Sigmoid colon (tissue), 7 donors: ENCODE results near the gene KLK5. TPM values are rescaled to one million over a fixed set of nuclear protein-coding genes. Genes with fewer than 3 reads are reported as not detected.

ENCODE experiments used
- DNase-seq: peaks from one replicate; pipeline ENCODE4 v3.0.0-alpha.2; 2019
- H3K27ac ChIP-seq, 4 donors: fragments of 200-600 bp; sonication (generic); one replicate each; pipeline ENCODE4 v1.5.1; 2016 to 2019; ENCODE audit warnings: mild to moderate bottlenecking in 1 of 4
- H3K27me3 ChIP-seq, 3 donors: fragments of 200-600 bp; sonication (generic); one replicate each; pipeline ENCODE4 v1.5.1; 2019; ENCODE audit warnings: mild to moderate bottlenecking in 1 of 3
- H3K36me3 ChIP-seq, 4 donors: fragments of 200-600 bp; sonication (generic); one replicate each; pipeline ENCODE4 v1.5.1; 2016 to 2019
- H3K4me1 ChIP-seq, 4 donors: fragments of 200-600 bp; sonication (generic); one replicate each; pipeline ENCODE4 v1.5.1; 2017 to 2019
- H3K4me3 ChIP-seq, 4 donors: fragments of 200-600 bp; sonication (generic); one replicate each; pipeline ENCODE4 v1.5.1; 2017 to 2019; ENCODE audit warnings: mild to moderate bottlenecking in 2 of 4, moderate library complexity in 1 of 4
- H3K9me3 ChIP-seq, 4 donors: fragments of 200-600 bp in 3 of 4; sonication (generic) in 3 of 4; one replicate each; pipeline versions ENCODE4 v1.5.1 to v1.6.1; 2013 to 2019
- CTCF ChIP-seq, 4 experiments: fragments of 450-650 bp in 3 of 4; fragments of 200-600 bp in 1 of 4; IDR thresholded peaks; one replicate each; pipeline ENCODE4 v1.5.1; 2016 to 2019; ENCODE audit warnings: antibody characterized with exemption in 4 of 4, mild to moderate bottlenecking in 3 of 4, moderate library complexity in 2 of 4
- EP300 ChIP-seq, 4 donors: sonication (generic); formaldehyde crosslinking; IDR thresholded peaks; one replicate each; pipeline ENCODE4 v1.6.1; 2017; ENCODE audit warnings: antibody characterized with exemption in 4 of 4
- POLR2A ChIP-seq, 2 donors: fragments of 450-650 bp; IDR thresholded peaks; one replicate each; pipeline ENCODE4 v1.6.1; 2016; ENCODE audit warnings: antibody characterized with exemption in 2 of 2, mild to moderate bottlenecking in 2 of 2, moderate library complexity in 2 of 2
- POLR2AphosphoS5 ChIP-seq, 4 donors: sonication (generic); formaldehyde crosslinking; IDR thresholded peaks; one replicate each; pipeline ENCODE4 v1.6.1; 2017; ENCODE audit warnings: antibody characterized with exemption in 4 of 4
- WGBS, 2 donors: extraction: QIAGEN DNeasy Blood & Tissue Kit; methylation state at CpG; one replicate each; pipeline ENCODE4 v1.1.7; 2013; 5-methylcytosine and 5-hydroxymethylcytosine counted together
- intact Hi-C: fragments of 100-400 bp; cut with DNase I; formaldehyde crosslinking; loops from one replicate; pipeline ENCODE4 v1.15.1; 2023
- polyA plus RNA-seq, 3 donors: library from polyadenylated mRNA; stranded (reverse); fragments of 200-250 nt; gene quantifications; one replicate each; pipeline ENCODE4 v1.2.3, GENCODE V29; 2013
- total RNA-seq, 4 donors: library from RNA; depleted of rRNA; stranded (reverse); fragments of >200 nt; gene quantifications; one replicate each; pipeline ENCODE4 v1.1.0, GENCODE V29; 2016
- donor health status: healthy with polysubstance abuse.
- donor health status: Bipolar disorder and iron deficiency.
- donor health status: healthy.

Gene KLK5
- total and polyA plus RNA-seq, 7 donors: not detected

GRCh38 chr19:50939596-50939995 is 13.2 kb downstream of the KLK5 start:
- peaks cover 0 to 8% (median 0%) of the 10 kb centered on the region in 4 donors for H3K9me3 ChIP-seq
- no peaks in the 10 kb centered on the region for H3K4me1 ChIP-seq
- intact Hi-C loops: no loop called here
- no peaks in the 10 kb centered on the region for H3K36me3 ChIP-seq
- DNase-seq: no peak
- H3K4me3 ChIP-seq: no peak overlapping the region
- TF ChIP-seq CTCF (IDR thresholded peaks at IDR 0.05): no peak
- no peak for TF ChIP-seq POLR2A (IDR thresholded peaks at IDR 0.05)
- no peak for TF ChIP-seq EP300 (IDR thresholded peaks at IDR 0.05)
- no peak for TF ChIP-seq POLR2AphosphoS5 (IDR thresholded peaks at IDR 0.05)
- peaks cover 0 to 21% (median 3%) of the 10 kb centered on the region in 3 donors for H3K27me3 ChIP-seq
- 80 to 84% methylated on average over 2 of the region's 2 CpGs for WGBS, 2 donors
- H3K27ac ChIP-seq: no peak overlapping the region

- WGBS, 2 donors: 58 to 74% methylated on average over 8 of the region's 8 CpGs
- Histone ChIP-seq H3K4me3 (no peak overlapping the region), H3K27ac (no peak overlapping the region), H3K9me3 (no peaks in the 10 kb centered on the region), H3K27me3 (peaks cover 0 to 50% (median 15%) of the 10 kb centered on the region in 3 donors), H3K4me1 (no peaks in the 10 kb centered on the region), H3K36me3 (no peaks in the 10 kb centered on the region)
- no peak for TF ChIP-seq POLR2AphosphoS5 (IDR thresholded peaks at IDR 0.05)
- no peak for TF ChIP-seq EP300 (IDR thresholded peaks at IDR 0.05)
- TF ChIP-seq CTCF (IDR thresholded peaks at IDR 0.05): no peak
- no peak for TF ChIP-seq POLR2A (IDR thresholded peaks at IDR 0.05)
- DNase-seq: no peak
- intact Hi-C loops: no loop called here
These were observed 19.2 kb downstream of the KLK5 start for GRCh38 chr19:50933640-50934039.

- intact Hi-C loops: no loop called here
- WGBS, 2 donors: 48 to 62% methylated on average over 4 of the region's 4 CpGs
These were observed 20.2 kb downstream of the KLK5 start for GRCh38 chr19:50932690-50933083.

GRCh38 chr19:50932018-50932689 is 20.7 kb downstream of the KLK5 start:
- no peak for TF ChIP-seq POLR2AphosphoS5 (IDR thresholded peaks at IDR 0.05)
- no peak for TF ChIP-seq CTCF (IDR thresholded peaks at IDR 0.05)
- no peak for TF ChIP-seq POLR2A (IDR thresholded peaks at IDR 0.05)
- no peak for TF ChIP-seq EP300 (IDR thresholded peaks at IDR 0.05)
- no peaks in the 10 kb centered on the region for H3K9me3 ChIP-seq
- intact Hi-C loops: no loop called here
- H3K27ac ChIP-seq: no peak overlapping the region
- no peaks in the 10 kb centered on the region for H3K36me3 ChIP-seq
- peaks cover 0 to 60% (median 23%) of the 10 kb centered on the region in 3 donors for H3K27me3 ChIP-seq
- H3K4me1 ChIP-seq: no peaks in the 10 kb centered on the region
- WGBS, 2 donors: 23 to 76% methylated on average over 11 of the region's 11 CpGs
- no peak for DNase-seq
- no peak overlapping the region for H3K4me3 ChIP-seq

More at GRCh38 chr19:50932690-50933083, 20.2 kb downstream of the KLK5 start:
- no peak for TF ChIP-seq EP300 (IDR thresholded peaks at IDR 0.05)
- no peak for TF ChIP-seq POLR2A (IDR thresholded peaks at IDR 0.05)
- TF ChIP-seq POLR2AphosphoS5 (IDR thresholded peaks at IDR 0.05): no peak
- TF ChIP-seq CTCF (IDR thresholded peaks at IDR 0.05): no peak
- H3K27me3 ChIP-seq: peaks cover 0 to 57% (median 20%) of the 10 kb centered on the region in 3 donors
- H3K9me3 ChIP-seq: no peaks in the 10 kb centered on the region
- H3K27ac ChIP-seq: no peak overlapping the region
- H3K36me3 ChIP-seq: no peaks in the 10 kb centered on the region
- no peak for DNase-seq
- H3K4me3 ChIP-seq: no peak overlapping the region
- H3K4me1 ChIP-seq: no peaks in the 10 kb centered on the region

- DNase-seq: no peak
- intact Hi-C loops: no loop called here
These were observed 21.8 kb downstream of the KLK5 start for GRCh38 chr19:50931023-50931422.

More at GRCh38 chr19:50931023-50931422, 21.8 kb downstream of the KLK5 start:
- Histone ChIP-seq H3K36me3 (no peaks in the 10 kb centered on the region), H3K27ac (no peak overlapping the region), H3K4me3 (no peak overlapping the region), H3K27me3 (peaks cover 0 to 54% (median 30%) of the 10 kb centered on the region in 3 donors), H3K9me3 (no peaks in the 10 kb centered on the region), H3K4me1 (no peaks in the 10 kb centered on the region)
- no peak for TF ChIP-seq CTCF (IDR thresholded peaks at IDR 0.05)
- TF ChIP-seq POLR2A (IDR thresholded peaks at IDR 0.05): no peak
- TF ChIP-seq POLR2AphosphoS5 (IDR thresholded peaks at IDR 0.05): no peak
- no peak for TF ChIP-seq EP300 (IDR thresholded peaks at IDR 0.05)
